HG02840 (cell line): ENCODE results near the gene MYOM3.

Experiments used
- ATAC-seq: cut with Tn5 transposase; IDR thresholded peaks from one replicate; pipeline ENCODE4 v1.9.1; 2021; ENCODE audit warnings: mild to moderate bottlenecking, moderate library complexity, moderate number of reproducible peaks; ENCODE audit not compliant: unreplicated experiment, low FRiP score

MYOM3 gene

DNA sequence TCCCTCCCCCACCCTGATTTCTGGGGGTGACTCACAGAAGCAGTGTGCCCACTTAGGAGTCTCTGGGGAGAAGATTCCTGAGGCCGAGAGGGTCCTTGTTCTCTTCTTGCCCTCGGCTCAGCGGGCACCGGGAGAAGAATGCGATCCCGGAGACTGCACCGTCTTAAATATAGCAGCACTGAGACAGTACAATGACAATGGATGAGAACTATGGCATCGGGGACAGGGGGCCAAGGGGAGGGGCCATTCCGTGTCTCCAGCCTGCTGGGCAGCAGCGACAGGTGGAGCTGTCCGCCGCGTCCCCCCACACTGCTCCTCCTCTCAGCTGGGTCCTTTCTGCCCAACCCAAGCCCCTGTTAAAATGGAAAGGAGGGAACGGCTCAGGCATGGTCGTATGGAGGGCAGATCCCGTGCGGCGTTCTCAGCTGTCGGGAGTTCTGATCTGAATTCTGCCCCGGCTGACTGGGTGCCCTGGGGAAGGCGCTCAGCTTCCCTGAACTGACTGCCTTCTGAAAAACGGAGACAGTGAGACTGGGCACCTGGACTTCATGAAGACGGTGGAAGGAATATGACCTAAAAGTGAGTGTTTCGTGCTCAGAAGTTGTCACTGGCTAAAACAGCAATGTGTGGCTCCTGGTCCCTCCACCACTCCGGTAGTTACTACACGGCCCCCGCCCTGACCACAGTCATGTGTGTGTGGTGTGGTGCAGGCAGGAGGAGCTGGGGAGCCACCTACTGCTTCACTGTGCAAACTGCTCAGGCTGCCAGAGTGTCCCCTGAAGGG lies at the start of gene MYOM3:
Gene MYOM3 (minus strand): TSS at position 140 of the 784 bp plus-strand sequence. CDS start 3,499 bp downstream, outside the sequence.
- no peak for ATAC-seq

DNA sequence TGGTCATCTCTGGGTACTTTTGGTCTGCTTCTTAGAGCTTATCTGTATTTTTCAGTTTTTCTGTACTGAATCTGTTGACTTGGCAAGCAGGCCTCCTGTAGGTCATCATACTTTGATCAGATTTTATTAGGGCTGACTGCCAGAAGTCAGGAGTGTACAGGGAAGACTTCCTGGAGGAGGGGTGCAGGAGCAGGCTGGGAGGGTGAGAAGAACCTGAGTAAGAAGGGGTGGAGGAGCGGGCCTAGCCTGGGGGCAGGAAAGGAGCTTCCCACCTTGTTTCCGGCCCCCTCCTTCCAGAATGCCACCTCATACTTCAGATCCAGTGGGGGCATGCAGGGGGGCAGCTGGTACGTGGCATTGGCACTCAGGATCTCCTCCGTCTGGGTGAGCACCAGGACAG lies 49.3 kb upstream of the MYOM3 start:
- no peak for ATAC-seq

DNA sequence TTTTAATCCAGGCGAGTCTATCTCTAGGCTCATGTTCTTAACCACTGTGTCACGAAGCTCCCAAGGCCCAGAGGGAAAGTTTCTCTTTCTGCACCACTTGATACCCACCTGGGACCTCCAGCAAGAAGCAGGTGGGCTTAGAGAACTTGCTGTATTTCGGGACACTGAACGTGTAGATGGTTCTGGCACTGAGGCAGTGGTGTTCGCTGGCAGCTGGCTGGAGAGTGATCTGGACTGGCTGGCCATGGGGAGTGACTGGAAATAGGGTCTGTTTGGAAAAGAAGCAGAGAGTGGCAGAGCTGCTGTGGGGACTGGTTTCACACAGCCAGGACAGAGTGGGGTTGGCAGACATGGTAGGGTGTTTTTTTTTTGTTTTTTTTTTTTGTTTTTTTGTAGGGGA lies 47.4 kb upstream of the MYOM3 start:
- no peak for ATAC-seq

DNA sequence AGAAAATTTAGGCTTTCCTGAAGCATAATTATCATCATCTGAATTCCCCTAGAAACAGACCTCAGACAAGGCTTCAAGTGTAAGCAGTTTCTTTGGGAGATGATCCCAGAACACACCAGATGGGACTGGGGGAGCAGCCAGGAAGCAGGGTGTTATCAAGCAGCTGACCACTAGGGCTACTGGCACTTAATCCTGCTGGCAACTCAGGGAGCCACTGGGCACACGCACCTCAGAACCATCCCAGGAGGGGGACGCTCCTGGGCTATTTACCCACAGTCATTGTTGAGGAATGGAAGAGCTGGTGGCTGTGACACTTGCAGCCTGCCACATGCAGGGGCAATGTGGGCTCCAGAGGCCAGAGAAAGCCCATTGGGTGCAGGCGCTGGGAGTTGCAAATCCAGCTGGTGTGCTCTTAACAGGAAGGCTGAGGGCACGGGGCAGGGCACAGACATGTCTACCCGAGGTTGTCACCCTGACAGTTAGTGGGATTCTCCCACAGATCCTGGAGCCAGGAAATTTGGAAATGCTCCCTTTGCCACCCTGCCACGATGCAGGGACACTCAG lies 46.1 kb upstream of the MYOM3 start:
- ATAC-seq = no peak

DNA sequence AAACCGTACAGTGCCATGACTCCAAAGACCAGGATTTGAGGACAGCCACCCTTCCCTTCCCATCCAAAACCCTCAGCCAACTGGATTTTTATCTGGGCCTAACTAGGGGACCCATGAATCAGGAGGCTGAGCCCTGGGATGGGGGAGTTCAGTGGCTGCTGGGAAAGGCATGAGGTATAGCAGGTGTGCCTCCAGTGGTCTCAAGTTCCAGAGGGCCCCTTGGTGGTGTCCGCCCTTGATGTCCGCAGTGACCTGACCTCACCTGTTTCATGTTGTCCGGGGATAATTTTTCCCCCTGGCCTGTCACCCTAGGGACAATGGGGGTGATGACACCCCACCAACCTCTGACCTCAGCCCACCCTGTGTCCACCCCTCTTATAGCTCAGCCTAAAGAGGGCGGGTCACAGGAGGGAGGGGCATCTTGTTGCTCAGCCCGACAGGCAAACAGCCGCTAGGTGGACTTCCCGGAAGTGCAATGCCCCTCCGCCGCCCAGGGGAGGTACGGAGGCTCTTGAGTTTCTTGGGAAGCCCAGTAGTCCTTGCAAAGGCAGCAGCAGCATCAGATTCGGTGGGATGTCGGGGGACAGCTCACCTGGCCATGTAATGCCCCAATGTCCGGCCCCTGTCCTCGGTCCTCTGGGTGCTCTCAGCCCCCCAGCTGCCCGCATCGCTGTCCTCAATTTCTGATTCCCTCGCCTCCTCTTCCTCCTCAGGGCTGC lies 44.8 kb upstream of the MYOM3 start:
- ATAC-seq = no peak

DNA sequence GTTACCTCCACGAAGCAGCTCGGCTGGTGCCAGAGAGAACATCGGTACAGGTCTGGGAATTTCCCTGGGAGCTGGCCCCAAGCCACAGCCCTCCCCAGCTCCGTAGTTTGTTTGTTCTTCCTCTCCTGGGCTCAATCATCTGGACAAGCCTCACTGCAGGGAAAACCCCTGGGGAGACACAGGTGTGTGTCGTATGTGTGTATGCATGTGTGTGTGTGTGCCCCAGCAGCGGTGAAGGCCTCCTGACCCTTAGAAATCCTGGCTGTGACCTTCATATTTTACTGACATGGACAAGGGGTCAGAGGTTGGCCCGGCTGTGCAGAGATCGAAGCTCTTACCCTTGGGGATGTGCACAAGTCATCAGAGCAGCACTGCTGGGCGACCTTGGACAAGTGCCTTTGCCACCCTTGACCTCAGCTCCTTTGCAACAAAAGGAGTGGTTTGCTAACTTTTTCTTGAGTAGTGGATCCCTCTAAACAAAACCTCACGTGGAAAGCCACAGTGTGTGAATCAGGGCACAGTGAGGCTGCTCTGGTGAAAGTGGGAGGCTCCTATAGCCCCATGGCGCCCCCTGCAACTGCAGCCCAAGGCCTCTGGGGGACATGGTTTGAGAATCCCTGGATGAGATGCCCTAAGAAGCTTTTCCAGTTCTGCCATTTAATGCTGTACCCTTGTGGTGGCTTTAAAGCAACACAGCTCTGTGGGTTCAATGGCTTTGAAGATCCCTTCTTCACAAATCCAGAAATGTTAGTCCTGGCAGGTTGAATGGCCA lies 43.3 kb upstream of the MYOM3 start:
- ATAC-seq = no peak

DNA sequence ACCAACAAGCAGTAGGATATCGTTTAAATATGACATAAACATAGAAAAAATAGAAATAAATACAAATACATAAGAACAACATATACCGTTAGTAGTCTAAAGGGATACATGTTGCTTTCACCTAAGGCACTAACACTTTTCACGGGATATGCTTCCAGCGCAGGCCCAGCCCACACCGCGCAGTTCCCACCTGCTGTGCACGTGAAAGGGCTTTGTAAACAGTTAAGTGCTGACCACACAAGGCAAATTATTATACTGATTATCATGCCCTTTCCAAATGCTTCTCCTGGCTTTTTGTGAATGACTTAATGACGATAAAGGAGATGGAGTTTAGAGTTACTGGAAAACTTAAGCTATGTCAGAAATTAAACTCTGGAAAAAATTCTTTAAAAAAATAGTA lies 42.3 kb upstream of the MYOM3 start:
- no peak for ATAC-seq

DNA sequence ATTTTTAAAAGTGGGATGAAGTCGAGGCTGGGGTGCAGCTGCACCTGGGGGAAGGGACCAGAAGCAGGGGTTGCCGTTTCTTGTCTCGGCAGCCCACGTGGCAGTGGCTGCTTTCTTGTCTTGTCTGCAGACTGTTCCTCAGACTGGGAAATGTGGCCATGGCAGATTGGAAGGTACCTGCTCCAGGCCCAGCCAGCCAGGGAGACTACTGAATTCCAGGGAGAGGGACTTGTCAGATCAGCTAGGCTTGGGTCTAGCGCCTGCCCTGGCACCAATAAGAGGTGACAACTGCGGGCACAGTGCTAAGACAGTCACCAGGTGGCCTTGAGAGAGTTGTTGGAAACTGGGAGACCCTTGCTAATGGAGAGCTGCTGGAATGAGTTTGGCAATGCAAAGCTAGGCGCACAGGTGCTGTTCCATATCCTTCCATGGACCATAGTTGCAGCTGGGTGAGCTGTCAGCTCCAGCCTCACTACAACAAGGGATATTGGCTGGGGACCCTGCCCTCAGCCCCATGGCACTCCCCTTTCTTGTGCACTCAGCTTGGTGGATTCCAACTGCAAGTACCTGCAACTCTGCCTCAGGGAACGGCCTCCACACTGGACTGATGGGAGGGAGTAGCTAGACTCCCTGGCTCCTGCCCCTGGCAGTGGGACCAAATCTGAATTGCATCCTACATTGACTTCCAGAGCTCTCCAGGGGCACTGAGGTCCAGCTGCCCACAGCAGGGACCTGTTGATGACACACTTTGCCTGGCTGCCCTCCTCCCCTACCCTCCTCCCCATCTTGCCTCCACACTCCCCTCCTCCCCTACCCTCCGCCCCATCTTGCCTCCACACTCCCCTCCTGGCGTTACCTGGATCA lies 40.9 kb upstream of the MYOM3 start:
- ATAC-seq = no peak

DNA sequence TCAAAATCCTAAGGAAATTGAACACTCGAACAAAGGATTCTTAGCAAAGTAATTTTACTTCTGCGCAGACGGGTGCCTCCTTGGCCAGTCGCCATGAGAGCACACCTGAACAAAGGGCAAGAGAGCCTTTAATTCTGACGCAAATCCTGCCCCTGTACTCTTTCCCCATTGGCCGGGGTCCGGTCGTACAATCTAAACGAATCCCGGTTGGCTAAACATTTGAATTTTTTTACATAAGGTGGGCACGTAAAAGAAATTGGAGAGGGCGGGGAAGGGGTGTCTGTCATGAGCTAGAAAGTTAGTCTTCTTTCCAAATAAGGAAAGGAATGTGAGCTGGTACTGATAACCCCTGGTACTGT lies 39.2 kb upstream of the MYOM3 start:
- ATAC-seq = no peak

DNA sequence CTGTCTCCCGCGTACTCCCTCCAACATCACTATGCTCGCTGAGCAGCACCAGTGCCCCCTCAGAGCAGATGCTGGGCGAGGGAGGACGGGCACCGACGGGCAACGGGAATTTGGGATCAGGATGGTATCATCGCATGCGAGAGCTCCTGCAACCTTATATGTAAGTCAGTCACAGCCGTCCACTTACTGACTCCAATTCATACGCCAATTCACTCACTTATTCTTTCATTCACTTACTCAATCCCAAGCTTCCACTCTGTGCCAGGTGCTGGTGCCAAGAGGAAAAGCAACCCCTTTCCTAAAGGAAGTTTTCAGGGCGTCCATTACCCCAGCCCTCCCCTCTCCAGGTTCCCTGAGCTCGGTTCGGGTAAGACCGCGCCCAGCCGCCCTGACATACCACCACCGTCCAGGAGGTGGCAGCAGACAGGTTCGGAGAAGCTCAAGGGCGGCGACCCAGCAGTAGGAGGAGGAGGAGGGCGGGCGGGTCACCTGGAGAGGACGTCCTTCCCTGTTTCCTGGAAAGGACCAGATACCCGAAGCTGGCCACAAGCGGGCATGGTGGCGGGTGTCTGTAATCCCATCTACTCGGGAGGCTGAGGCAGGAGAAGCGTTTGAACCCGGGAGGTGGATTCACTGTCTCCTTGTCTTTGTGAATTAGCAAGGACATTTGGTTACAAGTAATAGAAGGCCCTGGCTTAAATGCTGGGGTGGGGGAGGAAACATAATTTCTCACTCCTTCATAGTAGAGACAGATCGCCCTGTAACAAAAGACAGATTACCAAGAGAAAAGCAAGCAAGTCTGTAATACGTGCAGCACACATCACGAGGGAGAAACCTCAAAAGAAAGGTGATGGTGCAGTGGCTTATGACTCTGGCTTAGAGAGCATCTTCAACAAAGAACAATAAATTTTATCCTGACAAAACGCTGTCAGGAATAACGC lies 38.6 kb upstream of the MYOM3 start:
- ATAC-seq = no peak

DNA sequence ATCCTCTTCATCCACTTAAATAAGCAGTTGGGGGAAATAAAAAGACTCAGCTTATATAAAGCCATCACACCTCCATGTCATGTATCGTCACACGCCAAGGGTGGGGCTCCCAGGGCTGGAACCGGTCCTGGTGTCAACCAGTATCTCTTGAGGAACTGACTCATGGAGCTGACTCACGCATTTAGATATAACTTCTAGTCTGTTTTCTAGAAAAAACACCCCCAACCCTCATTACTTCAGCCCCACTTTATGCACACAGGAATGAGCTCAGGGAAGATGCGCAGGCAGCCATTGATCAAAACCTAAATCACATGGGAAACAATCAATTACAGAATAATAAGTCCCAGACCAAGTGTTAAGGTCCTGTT lies 37.9 kb upstream of the MYOM3 start:
- no peak for ATAC-seq

DNA sequence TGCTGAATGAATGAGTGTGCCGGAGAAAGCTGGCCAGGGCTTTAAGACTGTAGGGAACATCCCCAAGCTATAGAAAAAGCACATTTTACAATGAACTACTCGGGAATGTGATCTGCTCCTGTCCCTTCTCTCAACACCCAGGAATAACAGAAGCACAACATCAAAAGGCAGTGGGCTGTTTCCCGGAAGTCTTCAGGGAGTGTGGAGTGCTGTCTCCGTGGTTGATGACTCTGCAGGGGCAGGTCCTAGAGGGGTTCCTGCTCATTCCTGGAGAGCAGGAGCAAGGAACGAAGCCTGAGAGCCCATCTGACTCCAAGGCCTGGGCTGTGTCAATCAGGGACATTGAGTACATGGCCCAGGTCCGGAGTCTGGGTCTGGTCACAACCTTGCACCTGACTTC lies 35.9 kb upstream of the MYOM3 start:
- ATAC-seq = no peak

DNA sequence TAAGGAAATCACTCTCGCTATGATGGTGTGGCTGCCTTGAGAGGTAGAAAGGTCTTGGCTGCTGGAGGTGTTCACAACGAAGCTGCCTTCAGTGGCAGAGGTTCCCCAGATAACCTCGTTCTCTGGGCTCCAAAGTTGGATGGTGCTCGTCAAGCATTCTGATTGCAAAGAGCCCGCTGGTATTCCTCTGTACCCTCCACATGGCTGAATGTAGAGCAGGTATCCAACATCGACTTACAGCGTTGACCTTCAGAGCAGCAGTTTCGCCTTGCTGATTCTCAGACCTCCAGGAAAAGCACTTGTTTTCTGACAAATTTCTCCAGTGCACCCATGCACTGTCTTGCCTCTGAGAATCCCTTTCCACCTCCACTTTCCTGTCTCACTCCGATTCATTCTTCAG lies 35.3 kb upstream of the MYOM3 start:
- no peak for ATAC-seq

DNA sequence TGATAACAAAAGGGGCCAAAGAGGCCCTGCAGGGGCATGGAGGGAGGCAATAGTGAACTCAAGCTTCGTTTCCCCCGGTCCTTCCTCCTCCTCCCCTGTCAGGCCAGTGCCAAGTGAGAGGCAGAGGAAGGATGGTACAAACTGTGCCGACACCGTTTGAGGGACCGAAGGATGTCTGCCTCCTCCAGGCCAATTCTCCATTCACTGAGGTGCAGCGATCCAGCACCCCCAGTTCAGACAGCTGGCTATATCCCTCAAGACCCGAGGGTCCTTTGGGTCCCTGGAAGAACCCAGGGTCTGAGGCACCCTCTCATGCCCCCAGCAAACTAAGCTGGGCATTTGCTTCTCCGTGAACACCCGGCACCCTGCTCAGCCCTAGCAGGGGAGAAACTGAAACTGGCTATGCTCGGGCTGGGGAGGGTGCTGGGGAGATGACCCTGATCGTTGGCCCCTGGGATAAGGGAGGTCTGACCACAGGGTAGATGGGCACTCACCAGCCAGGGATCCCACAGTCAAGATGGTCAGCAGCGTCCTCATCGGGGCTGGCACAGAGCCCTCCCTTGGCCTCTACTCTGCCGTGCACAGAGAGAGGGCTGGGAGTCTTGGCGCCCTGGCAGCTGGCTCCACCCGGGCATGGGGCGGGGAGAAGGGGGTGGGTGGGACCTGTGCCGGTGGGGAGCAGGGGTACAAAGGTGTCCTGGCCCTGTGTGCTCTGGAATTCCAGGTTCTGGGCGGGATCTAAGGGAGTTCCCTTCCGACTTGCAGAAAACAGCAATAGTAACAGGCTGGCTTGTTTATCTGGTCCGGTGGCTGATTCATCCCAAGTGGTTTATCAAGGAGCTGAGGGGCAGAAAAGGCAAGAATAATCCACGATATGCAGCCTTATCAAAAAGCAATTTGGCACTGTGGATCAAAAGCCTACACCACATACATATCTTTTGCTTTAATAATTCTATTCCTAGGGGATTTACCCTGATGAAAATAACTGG lies 30.9 kb upstream of the MYOM3 start, which contains the start of gene IL22RA1:
Gene IL22RA1 (minus strand): TSS at position 595 of the 989 bp plus-strand sequence. CDS start 58 bp downstream, at position 537.
- no peak for ATAC-seq

DNA sequence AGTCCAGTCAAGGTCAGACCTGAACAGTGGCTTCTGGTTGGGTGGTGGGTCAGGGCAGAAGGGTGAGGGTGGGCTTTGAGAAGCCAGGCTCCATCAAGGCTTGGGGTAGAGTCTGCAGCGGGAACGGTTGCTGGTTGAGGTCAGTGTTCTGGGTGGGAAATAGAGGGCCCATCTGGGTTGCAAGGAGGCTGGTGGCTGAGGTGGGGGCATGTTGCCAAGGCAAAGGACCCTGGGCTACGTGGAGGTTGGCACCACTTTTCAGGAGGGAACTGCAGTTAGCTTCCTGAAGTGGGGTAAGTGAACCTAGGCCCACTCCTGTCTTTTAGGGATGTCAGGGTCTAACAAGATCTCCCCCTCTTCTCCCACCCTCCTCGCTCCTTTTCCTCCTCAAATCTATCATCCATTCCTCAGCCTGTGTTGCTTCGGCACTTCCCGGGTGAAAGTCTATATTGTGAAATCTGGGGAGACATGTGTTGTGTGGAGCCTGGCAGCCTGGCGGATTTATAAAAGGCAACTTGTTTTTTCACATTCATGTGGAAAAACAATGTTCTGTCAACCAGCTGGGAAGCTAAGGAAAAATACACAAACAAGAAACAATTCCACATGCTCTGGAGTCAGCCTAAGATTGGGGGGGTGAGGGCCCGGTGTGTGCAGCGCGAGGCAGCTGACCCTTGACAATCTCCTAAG lies 29.5 kb upstream of the MYOM3 start:
- no peak for ATAC-seq

DNA sequence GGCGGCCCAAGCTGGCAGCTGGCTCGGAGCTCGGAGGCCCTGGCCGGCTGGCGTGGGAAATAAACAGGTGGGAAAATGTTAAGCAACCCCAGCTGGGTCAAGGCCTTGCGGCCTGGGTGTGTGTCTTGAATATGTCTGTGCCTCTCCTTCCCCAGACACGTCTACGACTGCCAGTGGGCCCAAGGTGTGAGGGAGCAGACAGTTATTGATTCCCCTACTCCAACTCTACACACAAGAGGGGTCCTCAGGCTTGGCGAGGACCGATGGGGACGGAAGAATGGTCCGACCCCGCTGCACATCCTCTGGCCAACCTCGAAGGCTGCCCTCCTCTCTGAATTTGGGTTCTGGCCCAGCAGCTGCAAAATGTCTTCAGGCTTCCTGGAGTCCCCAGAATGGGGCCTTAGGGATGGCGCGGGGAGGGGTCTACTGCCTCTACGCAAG lies 28.8 kb upstream of the MYOM3 start:
- ATAC-seq = no peak

DNA sequence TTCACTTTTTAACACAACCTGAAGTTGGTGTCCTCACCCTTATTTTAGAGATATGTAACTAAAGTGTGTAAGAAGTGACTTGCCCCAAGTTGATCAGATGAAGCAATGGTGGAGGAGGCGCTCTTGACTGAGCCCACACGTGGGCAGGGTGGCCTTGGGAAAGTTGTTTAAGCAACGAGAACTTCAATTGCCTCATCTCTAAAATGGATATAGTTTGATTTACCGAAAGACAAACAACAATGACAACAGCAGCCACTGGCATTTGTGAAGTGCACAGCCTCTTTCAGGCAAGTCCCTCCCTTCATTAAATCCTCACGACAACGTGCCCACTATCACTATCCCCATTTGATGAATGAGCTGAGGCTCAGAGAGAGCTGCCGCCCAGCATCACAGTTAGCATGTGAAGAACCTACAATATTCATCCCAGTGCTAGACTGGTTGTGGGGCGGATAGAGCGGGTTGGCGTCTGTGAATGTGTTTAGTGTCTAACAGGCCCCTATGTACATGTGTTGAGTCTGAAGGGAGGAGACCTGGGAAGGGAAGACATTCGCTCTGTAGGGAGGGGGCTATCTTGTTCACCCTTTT lies 28.0 kb upstream of the MYOM3 start:
- no peak for ATAC-seq
